Epithelial cell of esophagus (primary cell): Measurements from ENCODE around the gene CRYBA4.

Experiments used
- DNase-seq: peaks from one replicate; pipeline ENCODE4 v3.0.0; 2010; ENCODE audit warnings: low read depth
- H3K4me3 ChIP-seq: 2 replicates; pipeline ENCODE4 v1.5.1; 2011; ENCODE audit warnings: mild to moderate bottlenecking, low read length, control low read depth
- CTCF ChIP-seq: IDR thresholded peaks from 2 replicates; pipeline ENCODE4 v1.5.1; 2011; ENCODE audit warnings: low read depth, mild to moderate bottlenecking, low read length, control low read depth, inconsistent platforms; ENCODE audit not compliant: insufficient read depth; ENCODE audit errors: missing control alignments

Gene CRYBA4

GRCh38 chr22:26670459-26670858 lies 48.7 kb downstream of the CRYBA4 start:
- DNase-seq = no peak
- no peak overlapping the region for H3K4me3 ChIP-seq
- TF ChIP-seq CTCF = no peak

- DNase-seq = peak; percentile 89
- H3K4me3 ChIP-seq = no peak overlapping the region
- TF ChIP-seq CTCF = no peak
These were observed 49.7 kb downstream of the CRYBA4 start for GRCh38 chr22:26671317-26672059.

- H3K4me3 ChIP-seq = peak overlapping the region; percentile 82
- DNase-seq = no peak
- no peak for TF ChIP-seq CTCF
These were observed 50.3 kb downstream of the CRYBA4 start for GRCh38 chr22:26672060-26672471.

- TF ChIP-seq CTCF = peak; percentile 55
- peak; percentile 89 for DNase-seq
- peak overlapping the region; percentile 82 for H3K4me3 ChIP-seq
These were observed 51.1 kb downstream of the CRYBA4 start for GRCh38 chr22:26672590-26673468.

- DNase-seq = peak; percentile 98
- peak overlapping the region; percentile 82 for H3K4me3 ChIP-seq
- TF ChIP-seq CTCF = no peak
These were observed 51.7 kb downstream of the CRYBA4 start for GRCh38 chr22:26673486-26673885.

GRCh38 chr22:26674211-26675190 lies 52.7 kb downstream of the CRYBA4 start:
- no peak for TF ChIP-seq CTCF
- H3K4me3 ChIP-seq = no peak overlapping the region
- peak; percentile 38 for DNase-seq
